Pulmonary artery endothelial cell (primary cell): ENCODE data around the gene TNFRSF19. TPM values are rescaled to one million over a fixed set of nuclear protein-coding genes. Genes with fewer than 3 reads are reported as not detected.

Experiments used
- DNase-seq: peaks from one replicate; pipeline ENCODE4 v3.0.0-alpha.2; 2011; ENCODE audit warnings: low read depth, low spot score
- total RNA-seq: library from RNA; depleted of rRNA; stranded (reverse); fragments of >200 nt; gene quantifications from 2 replicates; pipeline ENCODE4 v1.2.3, GENCODE V29; 2014

The TNFRSF19 gene
- total RNA-seq, 1 donor from 2014 or later: 0.53 TPM

- no peak for DNase-seq
These were observed 30.3 kb downstream of the TNFRSF19 start for GRCh38 chr13:23600534-23600933.

- no peak for DNase-seq
These were observed 35.6 kb downstream of the TNFRSF19 start for GRCh38 chr13:23605831-23606230.

GRCh38 chr13:23608138-23608537 is 37.9 kb downstream of the TNFRSF19 start:
- DNase-seq: no peak

- peak; percentile 92 for DNase-seq
These were observed 38.6 kb downstream of the TNFRSF19 start for GRCh38 chr13:23608701-23609413.

GRCh38 chr13:23609414-23609760 is 39.2 kb downstream of the TNFRSF19 start:
- DNase-seq: peak; percentile 15

- DNase-seq: no peak
These were observed 39.8 kb downstream of the TNFRSF19 start for GRCh38 chr13:23609874-23610576.

GRCh38 chr13:23610966-23611491 is 40.8 kb downstream of the TNFRSF19 start:
- DNase-seq: peak; percentile 8

GRCh38 chr13:23612182-23612581 is 42.0 kb downstream of the TNFRSF19 start:
- DNase-seq: no peak

GRCh38 chr13:23612731-23613130 is 42.5 kb downstream of the TNFRSF19 start:
- no peak for DNase-seq

GRCh38 chr13:23613596-23613995 is 43.4 kb downstream of the TNFRSF19 start:
- DNase-seq: no peak

- DNase-seq: no peak
These were observed 45.3 kb downstream of the TNFRSF19 start for GRCh38 chr13:23615395-23616081.

- no peak for DNase-seq
These were observed 46.0 kb downstream of the TNFRSF19 start for GRCh38 chr13:23616228-23616627.

GRCh38 chr13:23617551-23618024 is 47.4 kb downstream of the TNFRSF19 start:
- DNase-seq: no peak

GRCh38 chr13:23618341-23618740 is 48.1 kb downstream of the TNFRSF19 start:
- peak; percentile 73 for DNase-seq

GRCh38 chr13:23619068-23619855 is 49.0 kb downstream of the TNFRSF19 start:
- DNase-seq: peak; percentile 33

- DNase-seq: no peak
These were observed 50.0 kb downstream of the TNFRSF19 start for GRCh38 chr13:23620211-23620610.

- no peak for DNase-seq
These were observed 50.6 kb downstream of the TNFRSF19 start for GRCh38 chr13:23620613-23621315.

- DNase-seq: peak; percentile 19
These were observed 51.1 kb downstream of the TNFRSF19 start for GRCh38 chr13:23621316-23621645.

- no peak for DNase-seq
These were observed 52.8 kb downstream of the TNFRSF19 start for GRCh38 chr13:23622985-23623384.

GRCh38 chr13:23623394-23623793 is 53.2 kb downstream of the TNFRSF19 start:
- no peak for DNase-seq

GRCh38 chr13:23626700-23627099 is 56.5 kb downstream of the TNFRSF19 start:
- no peak for DNase-seq
